Fibroblast of lung (primary cell): ENCODE results near the gene GNAL.

ENCODE experiments used
- CTCF ChIP-seq, 2 donors: IDR thresholded peaks in 1 of 2; conservative IDR thresholded peaks in 1 of 2; 1 replicate in 1 of 2; 2 replicates in 1 of 2; pipeline ENCODE4 v1.5.1; 2011 to 2012; ENCODE audit warnings: low read length in 2 of 2, control low read depth in 1 of 2, inconsistent platforms in 1 of 2, low read depth in 1 of 2, mild to moderate bottlenecking in 1 of 2
- EZH2 ChIP-seq: IDR thresholded peaks from 2 replicates; pipeline ENCODE4 v1.5.1; 2012; ENCODE audit warnings: low read length, control low read depth, mild to moderate bottlenecking; ENCODE audit errors: missing control alignments

- no peak for TF ChIP-seq CTCF (conservative IDR thresholded peaks at IDR 0.05 in 1 of 2, IDR thresholded peaks at IDR 0.05 in 1 of 2; ENCODE audit: low read depth in 1 of 2, low read length in 2 of 2)
- no peak for TF ChIP-seq EZH2
These were observed 15.5 kb upstream of the GNAL start for GRCh38 chr18:11673560-11673959.
